ENCODE measurements around the gene MEPCE.
"Not testable (repeated sequence)": the region's sequence is repeated elsewhere in the genome, so short reads cannot be mapped to it uniquely, and the experiment has no call there.

MEPCE gene

DNA sequence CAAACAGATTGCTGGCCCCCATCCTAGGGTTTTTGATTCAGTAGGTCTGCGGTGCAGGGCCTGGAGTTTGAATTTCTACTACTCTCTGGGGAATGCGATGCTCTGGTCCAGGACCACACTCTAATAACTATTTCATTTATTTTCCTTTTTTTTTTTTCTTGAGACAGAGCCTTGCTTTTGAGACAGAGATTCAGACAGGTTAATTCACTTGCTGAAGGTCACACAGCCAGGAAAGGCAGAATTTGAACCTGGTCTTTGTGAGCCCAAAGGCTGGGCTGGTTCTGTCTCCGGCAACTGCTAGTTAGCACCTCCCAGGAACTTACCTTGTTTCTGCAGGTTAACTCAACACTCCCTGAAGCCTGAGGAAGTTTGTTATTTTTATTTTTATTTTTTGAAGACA lies 22.9 kb downstream of the MEPCE start:
- TF ChIP-seq, protein P1, sequence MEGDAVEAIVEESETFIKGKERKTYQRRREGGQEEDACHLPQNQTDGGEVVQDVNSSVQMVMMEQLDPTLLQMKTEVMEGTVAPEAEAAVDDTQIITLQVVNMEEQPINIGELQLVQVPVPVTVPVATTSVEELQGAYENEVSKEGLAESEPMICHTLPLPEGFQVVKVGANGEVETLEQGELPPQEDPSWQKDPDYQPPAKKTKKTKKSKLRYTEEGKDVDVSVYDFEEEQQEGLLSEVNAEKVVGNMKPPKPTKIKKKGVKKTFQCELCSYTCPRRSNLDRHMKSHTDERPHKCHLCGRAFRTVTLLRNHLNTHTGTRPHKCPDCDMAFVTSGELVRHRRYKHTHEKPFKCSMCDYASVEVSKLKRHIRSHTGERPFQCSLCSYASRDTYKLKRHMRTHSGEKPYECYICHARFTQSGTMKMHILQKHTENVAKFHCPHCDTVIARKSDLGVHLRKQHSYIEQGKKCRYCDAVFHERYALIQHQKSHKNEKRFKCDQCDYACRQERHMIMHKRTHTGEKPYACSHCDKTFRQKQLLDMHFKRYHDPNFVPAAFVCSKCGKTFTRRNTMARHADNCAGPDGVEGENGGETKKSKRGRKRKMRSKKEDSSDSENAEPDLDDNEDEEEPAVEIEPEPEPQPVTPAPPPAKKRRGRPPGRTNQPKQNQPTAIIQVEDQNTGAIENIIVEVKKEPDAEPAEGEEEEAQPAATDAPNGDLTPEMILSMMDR (IDR thresholded peaks at IDR 0.05; ENCODE audit: insufficient read depth, low read depth, low read length, missing control alignments): no peak
- DNase-seq (ENCODE audit: low read depth): no peak
- no peak overlapping the region for H3K4me3 ChIP-seq (ENCODE audit: low read depth, low read length)

DNA sequence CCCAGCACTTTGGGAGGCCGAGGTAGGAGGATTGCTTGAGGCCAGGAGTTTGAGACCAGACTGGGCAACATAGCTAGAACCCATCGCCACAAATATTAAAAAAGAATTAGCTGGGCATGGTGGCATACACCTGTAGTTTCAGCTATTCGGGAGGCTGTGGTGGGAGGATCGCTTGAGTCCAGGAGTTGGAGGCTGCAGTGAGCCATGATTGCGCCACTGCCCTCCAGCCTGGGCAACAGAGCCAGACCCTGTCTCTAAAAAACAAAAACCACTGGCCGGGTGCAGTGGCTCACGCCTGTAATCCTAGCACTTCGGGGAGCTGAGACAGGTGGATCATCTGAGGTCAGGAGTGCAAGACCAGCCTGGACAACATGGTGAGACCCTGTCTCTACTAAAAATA lies 24.2 kb downstream of the MEPCE start:
- not testable (repeated sequence) for DNase-seq (ENCODE audit: low read depth); H3K4me3 ChIP-seq (ENCODE audit: low read depth, low read length)

DNA sequence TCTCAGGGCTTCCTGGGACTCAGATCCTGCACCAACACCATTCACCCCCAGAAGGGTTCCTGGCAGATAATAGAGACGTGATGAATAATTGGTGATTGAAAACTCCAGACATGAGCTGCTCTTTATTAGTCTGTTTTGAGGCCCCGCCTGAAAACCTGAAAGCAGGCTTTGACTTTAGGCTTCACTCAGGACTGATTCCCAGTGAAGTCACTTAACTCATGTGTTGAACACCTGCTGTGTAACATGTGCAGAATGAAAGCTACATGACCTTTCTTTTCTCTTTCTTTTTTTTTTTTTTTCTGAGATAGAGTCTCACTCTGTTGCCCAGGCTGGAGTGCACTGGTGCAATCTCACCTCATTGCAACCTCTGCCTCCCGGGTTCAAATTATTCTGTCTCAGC lies 25.6 kb downstream of the MEPCE start:
- no peak overlapping the region for H3K4me3 ChIP-seq (ENCODE audit: low read depth, low read length)
- TF ChIP-seq, protein P1 (IDR thresholded peaks at IDR 0.05; ENCODE audit: insufficient read depth, low read depth, low read length, missing control alignments): no peak
- DNase-seq (ENCODE audit: low read depth): no peak

DNA sequence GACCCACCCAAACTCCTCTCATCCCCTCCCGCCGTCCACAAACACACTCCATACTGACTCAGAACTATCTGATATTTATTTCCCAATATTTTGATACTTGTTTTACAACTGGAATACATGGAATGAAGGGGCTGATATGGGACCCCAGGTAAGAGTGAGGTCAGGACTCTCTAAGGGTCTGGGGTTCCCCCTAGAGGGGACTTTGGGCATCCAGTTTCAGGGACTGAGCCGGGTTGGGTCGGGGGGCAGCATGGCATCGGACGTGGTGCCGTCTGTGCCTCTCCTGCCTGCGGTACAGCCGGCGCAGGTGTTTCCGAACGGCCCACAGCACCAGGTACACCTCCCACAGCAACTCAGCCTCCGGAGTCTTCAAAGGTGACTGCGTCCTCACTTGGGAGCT lies 26.9 kb downstream of the MEPCE start:
- TF ChIP-seq, protein P1 (IDR thresholded peaks at IDR 0.05; ENCODE audit: insufficient read depth, low read depth, low read length, missing control alignments): no peak

DNA sequence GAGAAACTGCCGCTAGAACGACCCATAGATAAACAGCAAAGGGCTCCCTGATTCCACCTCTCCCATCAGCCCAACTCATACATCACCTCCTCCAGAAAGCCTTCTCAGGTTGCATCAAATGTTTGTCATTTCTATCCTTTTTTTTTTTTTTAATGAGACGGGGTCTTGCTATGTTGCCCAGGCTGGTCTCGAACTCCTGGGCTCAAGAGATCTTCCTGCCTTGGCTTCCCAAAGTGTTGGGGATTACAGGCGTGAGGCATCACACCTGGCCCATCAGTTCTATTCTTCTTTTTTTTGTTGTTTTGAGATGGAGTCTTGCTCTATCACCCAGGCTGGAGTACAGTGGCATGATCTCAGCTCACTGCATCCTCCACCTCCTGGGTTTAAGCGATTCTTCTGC lies 27.4 kb downstream of the MEPCE start:
- no peak for DNase-seq (ENCODE audit: low read depth)
- TF ChIP-seq, protein P1 (IDR thresholded peaks at IDR 0.05; ENCODE audit: insufficient read depth, low read depth, low read length, missing control alignments): no peak
- H3K4me3 ChIP-seq (ENCODE audit: low read depth, low read length): no peak overlapping the region

More for the DNA sequence above, 26.9 kb downstream of the MEPCE start:
- DNase-seq (ENCODE audit: low read depth): no peak
- H3K4me3 ChIP-seq (ENCODE audit: low read depth, low read length): no peak overlapping the region

DNA sequence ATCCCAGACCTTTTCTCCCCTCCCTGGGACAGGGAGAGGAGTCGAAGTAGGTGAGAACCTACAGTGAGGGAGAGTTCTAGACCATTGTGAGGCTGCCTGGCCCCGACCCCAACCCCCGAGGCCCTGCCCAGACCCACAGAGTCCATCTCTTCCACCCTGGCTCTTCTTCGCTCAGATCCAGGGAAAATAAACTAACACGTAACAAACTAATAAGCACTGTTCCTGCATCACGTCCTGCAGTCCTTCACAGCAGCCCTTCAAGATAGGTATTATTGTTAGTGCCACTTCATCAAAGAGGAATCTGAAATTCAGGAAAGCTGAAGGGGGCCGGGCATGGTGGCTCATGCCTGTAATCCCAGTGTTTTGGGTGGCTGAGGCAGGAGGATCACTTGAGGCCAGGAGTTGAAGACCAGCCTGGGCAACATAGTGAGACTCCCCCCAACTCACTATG lies 34.6 kb downstream of the MEPCE start, which contains the start of gene SPACDR:
SPACDR (minus strand) TSS at position 51 of the 451 bp plus-strand sequence. CDS start 235 bp downstream, outside the sequence.
- DNase-seq (ENCODE audit: low read depth): no peak
- H3K4me3 ChIP-seq (ENCODE audit: low read depth, low read length): no peak within 1 kb of the TSS
- TF ChIP-seq, protein P1 (IDR thresholded peaks at IDR 0.05; ENCODE audit: insufficient read depth, low read depth, low read length, missing control alignments): no peak

DNA sequence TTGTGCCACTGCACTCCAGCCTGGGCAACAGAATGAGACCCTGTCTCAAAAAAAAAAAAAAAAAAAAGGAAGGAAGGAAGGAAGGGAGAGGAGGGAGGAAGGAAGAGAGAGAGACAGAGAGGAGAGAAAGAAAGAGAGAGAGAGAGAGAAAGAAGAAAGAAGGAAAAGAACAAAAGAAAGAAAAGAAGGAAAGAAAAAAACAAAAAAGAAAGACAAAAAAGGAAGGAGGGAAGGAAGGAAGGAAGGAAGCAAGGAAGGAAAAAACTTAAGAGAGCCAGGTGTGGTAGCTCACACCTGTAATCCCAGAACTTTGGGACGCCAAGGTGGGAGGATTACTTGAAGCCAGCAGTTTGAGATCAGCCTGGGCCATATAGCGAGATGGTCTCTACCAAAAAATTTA lies 35.2 kb downstream of the MEPCE start:
- H3K4me3 ChIP-seq (ENCODE audit: low read depth, low read length): no peak overlapping the region
- TF ChIP-seq, protein P1 (IDR thresholded peaks at IDR 0.05; ENCODE audit: insufficient read depth, low read depth, low read length, missing control alignments): no peak
- DNase-seq (ENCODE audit: low read depth): no peak

Measured in GM12865 (cell line).